Lung microvascular endothelial cell (primary cell): Measurements from ENCODE around the gene CEBPE. TPM values are rescaled to one million over a fixed set of nuclear protein-coding genes. Genes with fewer than 3 reads are reported as not detected.
"Not testable (repeated sequence)": the region's sequence is repeated elsewhere in the genome, so short reads cannot be mapped to it uniquely, and the experiment has no call there.

ENCODE experiments used
- DNase-seq, 2 donors: peaks; one replicate each; pipeline versions ENCODE4 v3.0.0 to v3.0.0-alpha.2; 2010; ENCODE audit warnings: low read depth in 2 of 2
- total RNA-seq: library from RNA; depleted of rRNA; stranded (reverse); fragments of >200 nt; gene quantifications from 2 replicates; pipeline ENCODE4 v1.2.1, GENCODE V29; 2014

Gene CEBPE
- total RNA-seq, 1 donor from 2014 or later: not detected

DNA sequence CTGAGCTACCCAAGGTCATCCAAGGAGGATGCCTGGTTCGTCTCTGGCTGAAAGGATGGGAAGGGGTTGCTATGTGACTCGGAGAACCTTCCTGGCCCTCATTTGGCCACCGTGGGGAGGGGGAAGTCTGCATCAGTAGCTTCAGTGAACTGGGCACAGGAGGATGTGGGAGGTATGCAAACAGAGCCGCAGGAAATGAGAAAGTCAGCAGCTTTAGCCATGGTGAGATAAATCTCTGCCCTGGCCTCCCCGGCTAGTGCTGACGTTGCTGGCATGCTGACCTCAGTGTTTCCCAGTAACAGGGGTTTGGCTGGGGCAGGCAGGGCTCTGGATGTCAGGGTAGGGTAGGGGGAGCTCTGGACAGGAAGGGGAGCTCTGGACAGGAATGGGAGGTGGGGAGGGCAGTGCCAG lies 2.3 kb upstream of the CEBPE start:
- DNase-seq: peak; percentile 68 to 76

DNA sequence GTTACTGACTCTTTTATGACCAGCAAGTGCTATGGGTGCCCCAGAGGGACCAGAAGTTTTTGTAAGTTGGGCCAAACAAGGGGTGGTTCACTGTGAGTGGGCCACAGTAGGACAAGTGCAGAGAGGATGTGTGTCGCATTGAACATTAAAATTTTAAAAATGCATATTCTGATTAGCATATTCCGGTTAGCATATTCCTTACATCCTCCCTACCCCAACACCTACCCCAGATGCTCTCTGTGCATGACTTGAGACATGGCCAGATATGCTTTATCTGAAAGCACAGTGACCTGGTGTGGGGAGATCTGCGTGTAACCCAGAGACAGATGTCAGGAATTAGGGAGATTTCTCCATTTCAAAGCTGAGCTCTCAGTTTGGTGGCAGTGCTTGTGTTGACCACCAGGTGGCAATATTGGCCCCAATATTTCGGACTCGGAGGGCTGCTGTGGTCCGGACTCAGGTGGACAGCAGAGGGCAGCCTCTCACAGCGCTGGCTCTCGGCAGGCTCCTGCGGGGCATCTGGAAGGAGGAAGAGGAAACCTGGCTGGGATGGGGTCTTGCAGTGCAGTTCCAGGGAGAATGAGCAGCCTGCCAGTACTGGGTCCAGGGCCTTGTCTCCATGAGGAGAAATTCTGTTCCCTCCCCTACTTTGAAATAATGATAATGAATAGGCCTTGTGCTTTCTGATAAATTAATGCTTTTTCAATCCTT lies 1.6 kb upstream of the CEBPE start:
- DNase-seq: peak; percentile 86 to 89

DNA sequence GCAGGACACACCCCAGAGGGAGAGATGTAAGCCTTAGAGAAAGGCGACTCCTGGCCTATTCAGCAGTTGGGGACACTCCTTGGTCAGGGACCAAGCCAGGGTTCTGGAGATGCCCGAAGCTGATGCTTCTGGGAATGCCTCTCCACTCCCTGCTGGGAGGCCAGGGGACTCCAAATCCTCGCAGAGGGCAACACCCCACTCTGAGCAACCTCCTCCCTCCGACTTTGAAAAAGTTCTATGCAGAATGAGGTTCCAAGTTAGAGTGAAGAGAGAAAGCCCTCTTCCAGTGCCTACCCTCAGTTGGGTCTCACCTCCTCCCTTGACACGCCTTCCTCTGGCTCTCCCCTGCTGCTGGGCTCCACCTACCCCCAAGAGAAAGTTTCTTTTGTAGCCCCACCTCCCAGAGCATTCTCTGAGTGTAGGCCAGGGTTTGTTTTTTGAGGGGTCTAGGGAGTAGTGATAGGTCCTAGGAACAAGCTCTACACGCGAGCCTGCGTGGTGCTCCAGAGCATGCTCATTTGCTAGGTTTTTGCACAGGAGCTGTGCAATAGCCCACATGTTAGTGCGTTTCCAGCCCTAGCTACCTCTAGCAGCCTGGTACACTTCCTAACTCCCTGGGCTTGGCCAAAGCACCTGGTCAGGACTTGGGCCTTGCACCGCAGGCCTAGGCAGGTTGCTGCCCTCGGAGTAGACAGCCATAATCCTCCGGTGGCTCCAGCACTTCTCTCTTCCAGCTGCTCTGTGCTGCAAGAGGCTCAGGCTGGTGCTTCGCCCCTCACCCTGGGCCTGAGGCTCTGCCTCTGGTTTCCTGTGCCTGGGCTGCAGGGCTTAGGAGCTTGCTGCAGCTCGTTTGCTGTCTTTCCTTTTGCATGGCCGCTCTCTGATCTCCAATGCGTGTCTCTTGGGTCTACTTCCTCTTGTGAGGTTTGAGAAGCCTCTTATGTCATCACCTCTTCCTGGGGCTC lies 590 bp upstream of the CEBPE start:
- DNase-seq: no peak

DNA sequence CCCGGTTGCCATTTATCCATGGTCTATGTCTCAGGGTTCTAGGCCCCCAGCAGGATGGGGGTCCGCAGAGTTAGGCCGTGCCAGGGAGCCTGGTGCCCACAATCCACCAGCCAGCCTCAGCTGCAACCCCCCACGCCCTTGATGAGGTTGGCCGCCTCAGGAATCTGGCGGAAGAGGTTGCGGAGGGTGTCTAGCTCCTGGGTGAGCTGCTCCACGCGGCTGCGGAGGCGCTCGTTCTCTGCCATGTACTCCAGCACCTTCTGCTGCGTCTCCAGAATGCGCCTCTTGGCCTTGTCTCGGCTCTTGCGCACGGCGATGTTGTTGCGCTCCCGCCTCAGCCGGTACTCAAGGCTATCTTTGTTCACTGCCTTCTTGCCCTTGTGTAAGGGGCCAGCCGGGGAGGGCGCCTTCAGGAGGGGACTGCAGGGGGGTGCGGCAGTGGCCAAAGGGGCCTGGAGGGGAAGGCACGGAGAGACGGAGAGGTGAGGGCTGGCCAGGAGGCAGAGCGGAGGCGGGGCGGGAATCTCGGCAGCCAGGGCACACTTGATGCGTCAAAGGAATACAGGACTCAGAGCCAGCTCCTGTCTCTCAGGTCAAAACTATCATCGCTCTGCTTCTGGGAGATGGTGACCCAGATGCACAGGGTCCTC lies 1.6 kb downstream of the CEBPE start:
- DNase-seq: no peak

DNA sequence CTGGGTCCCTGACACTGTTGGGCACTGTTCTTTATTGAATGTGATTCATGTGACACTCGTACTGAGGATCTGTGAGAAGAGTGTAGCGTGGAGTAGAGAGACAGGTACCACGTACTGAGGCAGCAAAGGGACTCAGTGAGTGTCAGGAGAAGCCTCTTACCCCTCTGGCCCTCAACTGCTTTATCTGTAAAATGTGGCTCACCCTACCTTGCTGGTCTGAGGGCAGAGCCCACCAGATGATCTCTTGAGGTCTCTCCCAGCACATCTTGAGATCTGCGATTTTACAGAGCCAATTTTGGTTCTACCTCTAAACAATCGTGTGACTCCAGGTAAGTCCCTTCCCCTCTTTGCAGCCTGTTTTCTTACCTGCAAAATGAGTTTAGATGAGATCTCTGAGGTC lies 3.1 kb downstream of the CEBPE start:
- no peak for DNase-seq

DNA sequence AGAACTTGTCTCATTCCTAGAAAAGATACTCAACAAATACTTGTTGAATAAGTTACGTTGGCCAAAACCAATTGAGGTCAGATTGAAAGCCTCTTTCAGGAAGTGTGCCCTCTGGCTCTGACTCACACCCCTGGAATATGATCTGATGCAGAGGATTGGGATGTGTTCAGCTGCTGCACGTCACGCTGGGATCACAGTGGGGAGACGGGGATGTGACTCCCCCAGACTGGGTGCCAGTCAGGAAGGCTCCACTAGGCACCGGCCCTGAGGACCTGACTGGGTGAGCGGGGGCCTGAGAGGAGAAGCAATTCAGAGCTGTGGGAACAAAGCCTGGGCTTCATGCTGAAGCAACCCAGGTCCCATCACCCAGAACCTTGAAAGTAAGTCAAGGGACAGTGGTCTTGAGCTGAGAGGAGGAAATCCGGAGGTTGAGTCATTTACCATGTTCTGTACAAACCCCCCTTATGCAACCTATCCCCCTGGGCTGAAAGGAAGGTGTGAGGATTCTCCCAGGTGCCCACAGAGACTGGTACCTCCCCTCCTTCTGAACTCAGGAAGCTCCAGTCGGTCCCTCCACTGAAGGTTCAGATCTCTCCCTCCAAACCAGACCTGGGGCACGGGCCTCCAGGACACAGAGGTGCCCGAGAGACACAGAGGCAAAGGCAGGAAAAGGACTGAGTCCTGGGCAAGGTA lies 3.9 kb downstream of the CEBPE start:
- DNase-seq: peak; percentile 9 to 87

DNA sequence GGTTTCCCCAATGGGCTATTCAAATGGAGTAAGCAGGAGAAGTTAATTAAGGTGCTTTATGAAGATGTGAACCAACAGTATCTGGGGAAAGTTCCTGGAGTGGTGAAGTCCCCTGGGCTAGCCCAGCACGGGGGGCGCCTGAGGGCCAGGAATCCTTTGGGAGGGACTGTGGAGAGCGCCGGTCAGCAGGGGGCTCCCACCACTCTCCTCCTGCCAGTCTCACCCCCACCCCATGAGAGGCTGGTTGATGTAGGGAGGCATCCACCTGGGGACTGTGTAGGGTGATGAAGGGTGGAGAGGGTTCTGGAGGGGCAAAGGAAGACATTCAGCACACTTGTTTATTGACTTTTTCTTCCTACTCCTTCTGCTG lies 4.4 kb downstream of the CEBPE start:
- no peak for DNase-seq

DNA sequence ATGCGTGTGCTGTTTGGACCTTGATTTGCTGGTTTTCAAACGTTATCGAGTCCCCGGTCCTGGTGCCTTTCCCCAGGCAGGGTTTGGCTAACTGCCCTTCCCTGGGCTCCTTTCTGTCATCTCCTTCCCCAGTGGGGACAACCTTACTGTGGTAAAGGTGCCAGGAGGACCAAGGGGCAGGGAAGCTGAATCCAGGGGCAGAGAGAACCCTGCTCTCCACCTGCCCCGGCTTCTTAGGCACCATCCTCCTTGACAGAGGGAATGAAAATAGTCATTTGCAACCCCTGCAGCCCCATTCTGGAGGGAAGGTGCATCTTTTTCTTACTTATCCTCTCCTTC lies 5.0 kb downstream of the CEBPE start:
- DNase-seq: no peak

DNA sequence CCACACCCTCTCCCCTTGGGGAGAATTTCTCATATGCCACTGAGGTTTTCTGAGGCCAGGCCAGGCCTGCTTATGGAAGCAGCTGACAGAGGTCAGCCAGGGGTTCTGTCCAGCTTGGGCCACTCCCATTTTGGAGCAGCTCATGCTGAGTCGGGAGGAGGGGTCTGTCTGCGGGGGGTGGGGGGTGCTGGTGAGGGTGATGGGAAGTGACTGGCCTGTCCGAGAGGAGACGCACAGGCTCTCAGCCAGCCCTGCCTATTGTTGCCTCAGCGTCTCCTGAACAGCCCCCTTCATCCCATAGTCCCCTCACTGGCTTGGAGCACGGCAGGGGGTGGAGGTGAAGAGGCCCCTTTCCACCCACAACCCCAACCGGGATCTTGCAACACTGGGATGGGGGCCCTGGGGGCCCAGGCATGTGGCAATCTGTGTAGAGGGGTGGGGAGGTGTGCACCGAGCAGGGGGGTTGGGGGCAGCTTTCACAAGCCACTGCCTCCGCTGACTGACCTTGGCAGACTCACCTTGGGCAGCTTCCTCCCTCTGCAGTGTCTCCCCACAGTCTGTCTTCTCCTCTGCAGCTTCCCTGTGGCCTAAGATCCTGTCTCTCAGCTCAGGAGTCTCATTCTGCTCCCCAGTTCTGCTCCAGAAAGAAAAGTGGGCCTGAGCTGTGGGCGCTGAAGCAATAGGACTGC lies 5.5 kb downstream of the CEBPE start:
- peak in 1 of 2 donors; percentile 13 for DNase-seq

DNA sequence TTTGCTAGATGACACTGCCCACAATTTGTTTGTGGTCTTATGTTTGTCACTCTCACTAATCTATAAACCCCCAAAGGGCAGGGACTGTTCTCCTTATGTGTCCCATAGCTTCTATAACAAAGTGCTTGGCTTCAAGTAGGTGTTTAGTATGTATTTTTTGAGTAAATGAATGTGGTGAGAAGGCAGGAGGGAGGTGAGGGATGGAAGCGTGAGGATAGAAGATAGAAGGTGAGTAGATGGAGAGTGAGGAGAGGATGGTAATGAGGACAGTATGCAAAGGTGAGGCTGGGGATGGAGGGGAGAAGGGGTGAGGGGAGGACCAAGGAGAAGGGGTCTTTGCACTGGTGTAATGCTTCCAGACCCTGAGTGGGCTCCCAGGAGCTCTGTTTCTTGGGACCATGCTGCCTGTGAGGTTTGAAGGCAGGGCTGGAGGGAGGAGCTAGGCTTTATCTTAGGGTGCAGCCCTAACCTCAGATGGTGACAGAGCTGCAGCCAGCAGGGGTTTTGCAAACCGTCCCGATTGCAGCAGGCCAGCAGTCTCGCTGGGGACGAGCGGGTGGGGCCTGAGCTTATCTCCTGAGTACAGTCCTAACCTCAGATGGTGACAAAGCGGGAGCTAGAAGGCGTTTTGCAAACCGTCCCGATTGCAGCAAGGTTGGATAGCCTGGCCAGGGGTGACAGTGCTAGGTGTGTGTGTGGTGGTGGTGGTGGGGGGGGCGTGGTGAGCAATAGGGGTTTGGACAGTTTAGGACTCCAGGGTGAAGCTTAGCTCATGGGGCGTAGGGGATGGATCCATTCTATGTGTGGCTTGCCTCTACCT lies 6.5 kb downstream of the CEBPE start:
- DNase-seq: no peak

DNA sequence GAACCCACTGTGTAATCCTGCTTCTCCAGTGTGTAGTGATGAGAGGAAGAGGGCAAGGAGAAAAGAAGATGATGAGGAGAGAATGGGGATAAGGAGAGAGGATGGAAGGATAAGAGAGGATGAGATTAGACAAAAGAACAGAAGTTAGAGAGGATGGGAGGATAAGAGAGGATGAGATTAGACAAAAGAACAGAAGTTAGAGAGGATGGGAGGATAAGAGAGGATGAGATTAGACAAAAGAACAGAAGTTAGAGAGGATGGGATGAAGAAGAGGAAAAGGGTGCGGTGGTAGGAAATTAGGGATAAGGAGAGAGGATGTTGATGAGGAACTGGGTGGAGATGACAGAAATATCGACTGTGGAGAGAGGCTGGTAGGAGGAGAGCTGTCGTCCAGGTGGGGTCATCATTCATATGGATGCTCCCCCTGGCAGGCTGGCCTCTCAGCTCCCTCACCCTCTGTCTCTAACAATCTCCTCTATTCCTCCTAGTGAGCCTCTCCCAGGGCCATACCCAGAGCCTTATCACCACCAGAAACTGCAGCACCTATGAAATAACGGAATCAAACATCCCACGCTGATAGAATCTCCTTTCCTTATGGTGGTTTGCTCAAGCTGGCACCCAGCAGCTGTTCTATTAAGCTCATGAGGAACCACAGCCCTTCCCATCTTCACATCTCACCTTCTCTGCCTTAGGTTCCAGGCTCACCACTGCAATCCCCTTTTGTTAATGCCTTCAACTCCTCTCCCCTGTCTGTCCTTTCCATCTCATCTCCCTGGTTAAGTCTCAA lies 8.3 kb downstream of the CEBPE start:
- no peak for DNase-seq

DNA sequence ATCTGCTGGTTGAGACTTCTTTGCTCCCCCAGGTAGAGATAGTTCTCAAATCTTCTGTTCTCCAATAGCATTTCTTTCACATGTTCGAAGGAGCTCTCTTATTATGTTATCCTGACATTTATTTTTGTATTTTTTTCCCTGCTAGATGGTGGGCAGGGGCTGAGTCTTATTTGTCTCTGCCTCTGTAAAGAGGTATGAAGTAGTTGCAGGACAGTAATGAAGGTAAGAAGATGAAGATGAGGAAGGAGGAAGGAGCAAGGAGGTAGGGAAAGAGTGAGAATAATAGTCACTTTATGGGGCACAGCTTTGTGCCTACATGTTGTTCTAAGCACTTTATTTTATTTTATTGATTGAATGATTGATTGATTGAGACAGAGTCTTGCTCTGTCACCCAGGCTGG lies 9.3 kb downstream of the CEBPE start:
- no peak for DNase-seq

DNA sequence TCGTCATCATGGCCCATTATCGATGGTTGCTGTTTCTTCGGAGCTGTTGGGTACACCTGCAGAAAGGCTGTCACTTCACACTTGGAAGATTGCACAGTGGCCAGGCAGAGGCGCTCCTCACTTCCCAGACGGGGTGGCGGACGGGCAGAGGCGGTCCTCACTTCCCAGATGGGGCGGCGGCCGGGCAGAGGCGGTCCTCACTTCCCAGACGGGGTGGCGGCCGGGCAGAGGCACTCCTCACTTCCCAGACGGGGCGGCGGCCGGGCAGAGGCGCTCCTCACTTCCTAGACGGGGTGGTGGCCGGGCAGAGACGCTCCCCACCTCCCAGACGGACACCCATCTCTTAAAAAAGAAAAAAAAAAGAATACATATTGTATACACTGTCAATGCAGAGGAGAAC lies 10.9 kb downstream of the CEBPE start:
- DNase-seq: not testable (repeated sequence)

DNA sequence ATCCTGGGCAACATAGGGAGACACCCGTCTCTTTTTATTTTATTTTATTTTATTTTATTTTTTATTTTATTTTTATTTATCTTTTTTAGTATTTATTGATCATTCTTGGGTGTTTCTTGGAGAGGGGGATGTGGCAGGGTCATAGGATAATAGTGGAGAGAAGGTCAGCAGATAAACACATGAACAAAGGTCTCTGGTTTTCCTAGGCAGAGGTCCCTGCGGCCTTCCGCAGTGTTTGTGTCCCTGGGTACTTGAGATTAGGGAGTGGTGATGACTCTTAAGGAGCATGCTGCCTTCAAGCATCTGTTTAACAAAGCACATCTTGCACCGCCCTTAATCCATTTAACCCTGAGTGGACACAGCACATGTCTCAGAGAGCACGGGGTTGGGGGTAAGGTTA lies 11.4 kb downstream of the CEBPE start:
- not testable (repeated sequence) for DNase-seq

DNA sequence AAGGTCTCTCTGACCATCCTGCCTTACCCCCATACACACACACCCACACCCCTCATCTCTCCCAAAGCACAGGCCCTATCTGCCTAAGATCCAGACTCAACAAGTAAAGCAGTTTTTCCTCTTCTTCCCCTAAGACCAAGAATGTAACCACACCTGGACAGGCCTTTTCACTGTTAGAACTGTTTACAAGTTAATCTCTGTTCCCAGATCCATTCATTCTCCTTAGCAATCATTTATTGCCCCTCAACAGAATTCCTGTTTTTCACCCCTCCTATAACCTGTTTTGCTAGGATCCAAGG lies 12.4 kb downstream of the CEBPE start:
- DNase-seq: no peak

DNA sequence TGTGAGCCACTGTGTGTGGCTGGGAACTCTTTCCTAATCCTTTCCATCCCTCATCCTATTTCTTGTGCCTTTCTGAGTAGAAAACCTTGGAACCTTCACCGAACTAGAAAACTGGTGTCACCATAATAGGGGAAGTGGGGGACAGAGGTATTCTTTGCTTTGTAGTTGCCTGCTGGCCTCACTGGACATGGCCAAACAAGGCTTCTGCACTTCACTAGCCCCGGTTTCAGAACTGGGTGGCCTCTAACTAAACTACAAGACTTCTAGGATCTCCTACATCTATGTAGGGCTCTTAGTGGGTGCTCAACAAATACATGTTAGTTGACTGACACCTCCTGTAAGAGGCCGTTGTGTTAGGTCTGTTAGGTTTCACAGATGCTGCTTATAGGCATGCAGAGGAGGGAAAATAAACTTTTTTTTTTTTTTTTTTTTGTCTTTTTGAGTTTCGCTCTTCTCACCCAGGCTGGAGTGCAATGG lies 13.7 kb downstream of the CEBPE start:
- no peak for DNase-seq

DNA sequence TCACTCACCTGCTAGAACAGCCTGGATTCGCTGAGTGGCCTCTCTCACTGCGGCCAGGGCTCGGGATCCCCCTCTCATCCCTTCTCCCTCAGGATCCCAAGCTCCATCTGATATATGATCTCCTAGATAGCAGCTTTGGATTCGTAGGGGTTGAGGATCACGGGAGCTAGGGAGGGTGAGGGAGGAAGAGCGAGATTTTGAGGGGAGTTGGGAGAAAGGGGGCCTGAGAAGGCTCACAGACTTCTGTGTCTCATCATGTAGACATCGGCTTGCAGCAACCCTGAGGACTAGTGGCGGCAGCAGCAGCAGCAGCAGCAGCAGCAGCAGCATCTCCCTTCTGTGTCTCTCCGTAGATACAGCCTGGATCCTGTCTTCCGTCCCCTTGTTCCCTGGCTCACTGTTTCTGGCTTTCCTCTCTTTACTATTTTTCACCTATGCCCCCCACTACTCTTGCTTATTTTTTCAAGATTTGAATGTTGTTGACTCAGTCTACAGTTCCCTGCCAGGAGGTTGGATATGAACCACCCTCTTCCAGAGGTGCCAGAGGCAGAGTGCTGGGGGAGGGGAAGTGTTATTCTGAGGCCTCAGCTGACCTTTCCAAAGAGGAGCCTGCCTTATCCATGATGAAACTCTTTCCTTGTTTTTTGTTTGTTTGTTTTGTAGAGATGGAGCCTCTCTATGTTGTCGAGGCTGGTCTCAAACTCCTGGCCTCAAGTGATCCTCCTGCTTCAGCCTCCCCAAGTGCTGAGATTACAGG lies 14.3 kb downstream of the CEBPE start, which contains the start of gene CIROP:
Gene CIROP, minus strand, starts transcription at position 399 of the 757 bp plus-strand sequence. Its CDS starts 69 bp downstream, at position 330.
- no peak for DNase-seq

DNA sequence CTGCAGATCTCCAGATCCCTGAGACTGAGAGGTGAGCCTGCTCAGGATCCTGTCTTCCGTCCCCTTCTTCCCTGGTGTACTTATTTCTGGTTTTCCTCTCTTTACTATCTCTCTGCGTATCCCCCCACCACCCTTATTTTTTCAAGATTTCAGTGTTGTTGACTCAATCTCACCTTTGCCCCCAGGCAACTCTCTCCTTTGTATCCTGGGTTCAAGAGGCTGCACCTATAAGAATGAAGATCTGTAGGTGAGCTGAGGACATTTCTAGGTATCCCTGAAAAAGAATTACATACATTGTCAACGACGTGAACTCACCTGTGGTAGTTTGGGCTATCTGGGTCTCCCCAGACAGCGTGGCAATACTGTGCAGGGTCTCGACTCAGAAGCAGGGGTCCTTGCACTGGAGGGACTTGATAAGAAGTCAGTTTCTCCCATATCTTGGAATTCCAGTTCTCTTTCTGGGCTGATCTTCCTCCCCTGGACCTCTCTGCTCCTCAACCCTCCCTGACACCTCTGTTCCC lies 14.9 kb downstream of the CEBPE start:
- no peak for DNase-seq
